ENCODE data around the gene ITGA1. TPM values are rescaled to one million over a fixed set of nuclear protein-coding genes. Genes with fewer than 3 reads are reported as not detected.

Gene ITGA1
- total RNA-seq, 2 donors from 2014 or later: 125 to 169 TPM

GRCh38 chr5:53006911-53007890, 219.5 kb downstream of the ITGA1 start:
- H3K4me1 ChIP-seq (ENCODE audit: control insufficient read depth in 1 of 2, low read depth in 2 of 2): no peaks in the 10 kb centered on the region
- DNase-seq (ENCODE audit: low spot score) (no peak), ATAC-seq (ENCODE audit: insufficient number of reproducible peaks, low FRiP score, low read depth) (no peak)
- no peak overlapping the region for H3K4me3 ChIP-seq
- no peaks in the 10 kb centered on the region for H3K9me3 ChIP-seq
- no peaks in the 10 kb centered on the region for H3K36me3 ChIP-seq
- TF ChIP-seq CTCF (IDR thresholded peaks at IDR 0.05): no peak
- H3K27ac ChIP-seq: no peak overlapping the region
- H3K27me3 ChIP-seq (replicated peaks; ENCODE audit: insufficient read depth): no peaks in the 10 kb centered on the region

- no peaks in the 10 kb centered on the region for H3K4me1 ChIP-seq (ENCODE audit: control insufficient read depth in 1 of 2, low read depth in 2 of 2)
- DNase-seq (ENCODE audit: low spot score) (no peak), ATAC-seq (ENCODE audit: insufficient number of reproducible peaks, low FRiP score, low read depth) (no peak)
- H3K27ac ChIP-seq: no peak overlapping the region
- no peaks in the 10 kb centered on the region for H3K27me3 ChIP-seq (replicated peaks; ENCODE audit: insufficient read depth)
- no peaks in the 10 kb centered on the region for H3K36me3 ChIP-seq
- no peaks in the 10 kb centered on the region for H3K9me3 ChIP-seq
- H3K4me3 ChIP-seq: no peak overlapping the region
- TF ChIP-seq CTCF (IDR thresholded peaks at IDR 0.05): no peak
These were observed 221.0 kb downstream of the ITGA1 start for GRCh38 chr5:53008751-53009150.

Other genes with a start within 250 kb of the ITGA1 start
- 10 to 100 TPM; 28.8 to 44.7 TPM for gene PELO, start within 50 bp of the ITGA1 start, total RNA-seq
- gene ITGA2, start 201.4 kb downstream of the ITGA1 start, total RNA-seq: 1 to 10 TPM; 4.9 to 7.2 TPM